Activated T-cell treated with anti-CD3 and anti-CD28 coated beads, Interleukin-2, amount 50 U/mL, for 72 hours (primary cell): ENCODE results near the gene GLB1L2. TPM values are rescaled to one million over a fixed set of nuclear protein-coding genes. Genes with fewer than 3 reads are reported as not detected.
A peak's percentile ranks its signal among the peaks of the same experiment; 100 is the strongest.

ENCODE experiments used
- ATAC-seq, 2 donors: fragments of 150-1000 bp; cut with Tn5 transposase; replicated peaks in 1 of 2; 2 replicates each; pipeline ENCODE4 v1.10.0; 2021; ENCODE audit warnings: moderate library complexity in 2 of 2, mild to moderate bottlenecking in 1 of 2
- DNase-seq, 2 donors: peaks; one replicate each; pipeline ENCODE4 v3.0.0; 2021 to 2022; ENCODE audit warnings: mixed read lengths in 1 of 2
- H3K27ac Mint-ChIP-seq: one replicate; pipeline ENCODE4 v1.8.0; 2022; ENCODE audit warnings: mild to moderate bottlenecking, moderate library complexity, mixed read lengths
- H3K27me3 Mint-ChIP-seq: one replicate; pipeline ENCODE4 v1.8.0; 2022; ENCODE audit warnings: low read depth, mixed read lengths
- H3K36me3 Mint-ChIP-seq, 2 donors: one replicate each; pipeline ENCODE4 v1.8.0; 2022; ENCODE audit warnings: mixed read lengths in 2 of 2, mild to moderate bottlenecking in 1 of 2; ENCODE audit not compliant: insufficient read depth in 2 of 2
- H3K4me1 Mint-ChIP-seq: one replicate; pipeline ENCODE4 v1.8.0; 2022; ENCODE audit warnings: low read depth, mixed read lengths
- H3K4me3 Mint-ChIP-seq, 2 donors: one replicate each; pipeline ENCODE4 v1.8.0; 2022; ENCODE audit warnings: mild to moderate bottlenecking in 2 of 2, mixed read lengths in 2 of 2, moderate library complexity in 2 of 2
- H3K9me3 Mint-ChIP-seq, 2 donors: one replicate each; pipeline ENCODE4 v1.8.0; 2022; ENCODE audit warnings: mixed read lengths in 2 of 2
- total RNA-seq, 2 donors: library from RNA; stranded (reverse); gene quantifications; one replicate each; pipeline ENCODE4 v1.2.3, GENCODE V29; 2022

The GLB1L2 gene
- total RNA-seq, 2 donors from 2014 or later, result 1.1 to 2.4 TPM

DNA sequence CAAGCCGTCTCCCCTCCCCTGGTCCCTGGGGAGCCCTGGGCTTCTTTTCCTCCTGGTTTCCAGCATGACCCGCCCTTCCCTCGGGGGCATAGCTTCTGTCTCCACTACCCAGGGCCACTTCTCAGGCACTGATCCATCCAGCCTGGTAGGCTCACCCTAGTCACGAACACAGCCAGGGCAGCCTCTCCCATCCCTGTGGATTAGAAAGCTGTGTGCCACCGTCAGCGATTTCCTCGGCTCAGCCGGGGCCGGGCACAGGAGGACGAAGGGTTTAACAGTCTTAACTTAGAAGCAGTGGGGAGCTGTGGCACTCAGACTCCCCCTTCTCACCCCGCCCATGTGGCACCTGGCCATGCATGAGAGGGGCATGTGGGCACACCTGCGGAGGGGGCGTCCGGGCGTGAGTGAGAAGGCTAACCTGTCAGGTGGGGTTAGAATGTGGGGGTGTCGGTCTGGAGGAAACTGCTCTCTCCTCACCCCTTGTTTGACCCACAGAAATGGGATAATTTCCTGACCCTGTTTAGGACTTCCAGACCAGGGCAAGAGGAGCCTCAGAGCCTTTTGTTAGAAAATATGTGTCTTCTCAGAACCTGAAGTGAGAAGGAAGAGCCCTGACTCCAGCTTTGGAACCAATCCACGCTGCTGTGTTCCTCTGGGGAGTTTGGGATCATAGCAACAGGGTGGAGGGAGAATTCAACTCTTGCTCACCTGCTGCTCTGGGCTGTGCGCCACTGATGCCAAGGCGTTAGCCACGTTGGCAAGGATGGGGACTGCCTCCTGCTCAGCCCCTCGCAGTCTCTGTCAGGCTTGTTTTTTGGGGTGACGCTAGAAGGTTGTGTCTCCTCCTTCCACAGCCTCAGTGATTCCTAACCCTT is 14.6 kb downstream of the GLB1L2 start:
- Mint-ChIP-seq H3K4me1 (peaks cover 5% of the 10 kb centered on the region), H3K27me3 (no peaks in the 10 kb centered on the region), H3K9me3 (no peaks in the 10 kb centered on the region), H3K36me3 (no peaks in the 10 kb centered on the region), H3K27ac (no peak overlapping the region), H3K4me3 (no peak overlapping the region)
- no peak for ATAC-seq
- DNase-seq, result no peak

DNA sequence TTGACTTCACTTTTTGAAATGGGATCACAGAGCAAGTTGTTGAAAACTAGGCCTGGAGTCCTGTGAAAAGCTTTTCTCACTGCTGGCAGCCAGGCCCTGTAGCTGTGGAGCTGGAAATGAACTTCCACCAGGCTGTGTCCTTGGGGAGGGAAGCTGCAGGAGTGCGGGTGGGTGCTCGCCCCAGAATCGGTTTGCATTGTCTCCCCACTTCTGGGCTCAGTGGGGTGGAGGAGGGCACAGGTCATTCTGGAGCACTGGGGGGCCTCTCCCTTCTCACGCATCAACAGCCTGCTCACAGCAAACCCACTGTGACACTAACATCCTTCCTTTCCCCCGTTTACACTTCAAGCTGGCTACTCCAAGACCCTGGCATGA is 15.2 kb downstream of the GLB1L2 start:
- no peaks in the 10 kb centered on the region for H3K9me3 Mint-ChIP-seq
- DNase-seq (no peak), ATAC-seq (no peak)
- H3K4me3 Mint-ChIP-seq, result no peak overlapping the region
- peaks cover 5% of the 10 kb centered on the region for H3K4me1 Mint-ChIP-seq
- H3K36me3 Mint-ChIP-seq, result no peaks in the 10 kb centered on the region
- no peak overlapping the region for H3K27ac Mint-ChIP-seq
- H3K27me3 Mint-ChIP-seq, result no peaks in the 10 kb centered on the region

DNA sequence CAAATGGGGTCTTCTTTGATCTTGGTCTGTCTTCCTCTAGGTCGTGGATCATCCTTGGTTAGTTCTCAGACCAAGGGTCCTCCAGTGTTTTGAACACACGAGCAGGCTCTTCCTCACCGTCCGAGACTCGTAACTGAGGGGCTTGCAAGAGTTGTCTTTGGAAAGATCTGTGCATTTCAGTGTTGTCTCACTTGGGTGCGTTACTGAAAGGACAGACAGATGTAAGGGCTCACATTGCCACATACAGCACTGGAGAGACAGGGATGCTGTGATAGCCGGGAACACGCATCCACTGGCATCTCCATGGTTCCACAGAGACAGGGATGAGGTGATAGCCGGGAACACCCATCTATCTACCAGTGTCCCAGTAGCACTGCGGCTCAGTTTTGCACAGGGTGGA is 15.7 kb downstream of the GLB1L2 start:
- Mint-ChIP-seq H3K27ac (no peak overlapping the region), H3K27me3 (no peaks in the 10 kb centered on the region), H3K4me1 (peaks cover 5% of the 10 kb centered on the region), H3K9me3 (no peaks in the 10 kb centered on the region), H3K36me3 (no peaks in the 10 kb centered on the region), H3K4me3 (no peak overlapping the region)
- DNase-seq (no peak), ATAC-seq (no peak)

DNA sequence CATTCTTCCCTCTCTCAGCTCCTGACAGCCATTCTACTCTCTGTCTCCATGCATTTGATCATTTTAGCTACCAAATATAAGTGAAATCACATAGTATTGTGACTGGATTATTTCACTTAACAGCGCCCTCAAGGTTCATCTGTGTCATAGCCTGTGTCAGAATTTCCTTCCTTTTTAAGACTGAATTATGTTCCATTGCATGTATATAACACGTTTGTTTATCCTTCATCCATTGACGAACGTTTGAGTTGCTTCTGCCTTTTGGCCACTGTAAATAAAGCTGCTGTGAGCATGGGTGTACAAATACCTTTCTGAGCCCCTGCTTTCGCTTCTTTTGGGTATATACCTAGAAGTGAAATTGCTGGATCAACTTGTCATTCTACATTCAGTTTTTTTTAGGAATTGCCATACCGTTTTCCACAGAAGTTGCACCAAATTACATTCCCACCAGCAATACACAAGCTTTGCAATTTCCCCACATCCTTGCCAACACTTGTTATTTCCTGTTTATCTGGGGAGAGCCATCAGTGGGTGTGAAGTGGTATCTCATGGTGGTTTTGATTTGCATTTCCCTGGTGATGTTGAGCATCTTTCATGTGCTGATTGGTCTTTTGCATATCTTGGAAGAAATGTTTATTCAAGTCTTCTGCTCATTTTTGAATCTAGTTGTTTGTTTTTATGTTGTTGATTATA is 17.5 kb downstream of the GLB1L2 start:
- peaks cover 5% of the 10 kb centered on the region for H3K4me1 Mint-ChIP-seq
- peak in 1 of 2 donors; percentile 58 for ATAC-seq
- H3K27me3 Mint-ChIP-seq, result no peaks in the 10 kb centered on the region
- peak overlapping the region; percentile 31 for H3K27ac Mint-ChIP-seq
- no peaks in the 10 kb centered on the region for H3K9me3 Mint-ChIP-seq
- peak overlapping the region in 1 of 2 donors; percentile 14 for H3K4me3 Mint-ChIP-seq
- DNase-seq, result no peak
- H3K36me3 Mint-ChIP-seq, result no peaks in the 10 kb centered on the region

DNA sequence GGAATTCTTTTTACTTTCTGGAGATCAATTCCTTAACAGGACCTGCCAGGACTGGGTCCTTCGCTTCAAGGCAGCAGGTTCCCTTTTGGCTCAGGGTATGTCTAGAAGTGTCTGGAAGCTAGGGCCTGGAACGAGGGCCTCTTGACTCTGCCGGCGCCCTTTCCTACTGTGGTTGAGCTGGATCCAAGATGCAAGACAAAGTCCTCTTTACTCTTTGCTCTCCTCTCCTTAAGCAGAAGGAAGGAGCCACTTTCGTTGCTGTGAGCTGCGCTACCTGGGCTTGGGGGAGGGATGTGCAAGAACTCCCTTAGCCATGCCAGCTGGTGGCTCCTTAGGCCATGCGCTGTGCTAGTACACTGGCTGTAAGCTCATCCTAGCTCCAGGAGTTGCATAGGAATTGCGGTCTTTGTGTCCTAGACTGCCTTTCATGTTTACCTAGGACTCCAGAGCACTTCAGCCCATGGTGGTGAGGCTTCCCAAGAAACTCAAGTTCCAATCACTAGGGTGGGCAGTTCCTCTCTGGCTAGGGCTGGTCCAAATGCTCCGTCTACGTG is 18.1 kb downstream of the GLB1L2 start:
- no peak overlapping the region for H3K27ac Mint-ChIP-seq
- peak in 1 of 2 donors; percentile 19 for ATAC-seq
- peaks cover 5% of the 10 kb centered on the region for H3K4me1 Mint-ChIP-seq
- DNase-seq, result no peak
- no peaks in the 10 kb centered on the region for H3K36me3 Mint-ChIP-seq
- H3K27me3 Mint-ChIP-seq, result no peaks in the 10 kb centered on the region
- H3K9me3 Mint-ChIP-seq, result no peaks in the 10 kb centered on the region
- peak overlapping the region in 1 of 2 donors; percentile 14 for H3K4me3 Mint-ChIP-seq

DNA sequence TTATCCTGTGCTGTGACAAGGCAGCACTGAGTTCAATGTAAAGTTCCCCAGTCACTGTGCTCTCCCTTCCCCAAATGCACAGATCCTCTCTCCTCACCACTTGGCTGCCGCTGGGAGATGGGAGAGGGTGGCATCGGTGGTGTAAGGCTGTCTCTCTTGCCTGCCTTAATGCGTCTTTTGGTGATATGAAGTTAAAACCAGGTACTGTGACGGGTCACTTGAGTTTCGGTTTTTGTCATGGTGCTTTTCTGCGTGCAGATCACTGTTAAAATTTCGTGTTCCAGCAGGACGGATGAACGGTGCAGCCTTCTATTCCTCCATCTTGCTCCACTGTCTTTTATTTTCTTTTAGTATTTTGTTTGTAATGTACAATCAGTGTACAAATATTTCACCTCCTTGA is 18.6 kb downstream of the GLB1L2 start:
- Mint-ChIP-seq H3K27ac (no peak overlapping the region), H3K36me3 (no peaks in the 10 kb centered on the region)
- peak in 1 of 2 donors; percentile 7 for ATAC-seq

DNA sequence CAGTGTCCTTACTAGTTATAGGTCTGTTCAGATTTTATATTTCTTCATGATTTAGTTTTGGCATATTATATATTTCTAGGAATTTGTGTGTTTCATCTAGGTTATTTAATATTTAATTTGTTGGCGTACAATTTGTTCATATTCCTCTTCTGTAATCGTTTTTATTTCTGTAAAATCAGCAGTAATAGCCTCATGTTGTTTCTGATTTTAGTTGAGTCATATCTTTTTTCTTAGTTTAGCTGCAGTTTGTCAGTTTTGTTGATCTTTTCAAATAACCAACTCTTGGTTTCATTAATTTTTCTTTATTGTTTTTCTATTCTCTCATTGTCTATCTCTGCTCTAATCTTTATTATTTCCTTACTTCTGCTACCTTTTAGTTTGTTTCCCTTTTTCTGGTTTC is 20.3 kb downstream of the GLB1L2 start:
- no peak overlapping the region for H3K27ac Mint-ChIP-seq
- H3K4me1 Mint-ChIP-seq, result peaks cover 5% of the 10 kb centered on the region
- no peaks in the 10 kb centered on the region for H3K36me3 Mint-ChIP-seq
- H3K9me3 Mint-ChIP-seq, result no peaks in the 10 kb centered on the region
- DNase-seq (no peak), ATAC-seq (no peak)
- H3K4me3 Mint-ChIP-seq, result no peak overlapping the region
- H3K27me3 Mint-ChIP-seq, result no peaks in the 10 kb centered on the region

More for the DNA sequence above, 18.6 kb downstream of the GLB1L2 start:
- H3K4me1 Mint-ChIP-seq, result peaks cover 5% of the 10 kb centered on the region
- no peaks in the 10 kb centered on the region for H3K9me3 Mint-ChIP-seq
- no peaks in the 10 kb centered on the region for H3K27me3 Mint-ChIP-seq
- peak overlapping the region in 1 of 2 donors; percentile 35 for H3K4me3 Mint-ChIP-seq
- no peak for DNase-seq

DNA sequence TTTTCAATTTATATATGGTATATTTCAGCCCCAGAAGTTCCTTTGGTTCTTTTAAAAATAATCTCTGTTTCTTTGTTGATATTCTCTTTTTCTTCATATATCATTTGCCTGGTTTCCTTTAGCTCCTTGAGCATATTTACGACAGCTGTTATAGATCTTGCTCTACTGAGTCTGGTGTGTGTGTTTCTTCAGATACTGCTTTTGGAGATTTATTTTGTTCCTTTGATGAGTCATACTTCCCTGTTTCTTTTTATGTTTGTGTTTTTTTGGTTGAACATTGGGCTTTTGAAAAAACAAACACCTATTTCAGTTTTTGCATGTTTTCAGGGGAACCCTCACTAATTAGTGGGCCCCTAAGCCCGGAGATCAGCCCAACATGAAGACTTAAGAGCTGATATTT is 23.3 kb downstream of the GLB1L2 start:
- Mint-ChIP-seq H3K4me1 (peaks cover 3% of the 10 kb centered on the region), H3K27me3 (no peaks in the 10 kb centered on the region), H3K9me3 (no peaks in the 10 kb centered on the region), H3K36me3 (no peaks in the 10 kb centered on the region), H3K27ac (peak overlapping the region; percentile 68), H3K4me3 (no peak overlapping the region)
- DNase-seq (no peak), ATAC-seq (no peak)

DNA sequence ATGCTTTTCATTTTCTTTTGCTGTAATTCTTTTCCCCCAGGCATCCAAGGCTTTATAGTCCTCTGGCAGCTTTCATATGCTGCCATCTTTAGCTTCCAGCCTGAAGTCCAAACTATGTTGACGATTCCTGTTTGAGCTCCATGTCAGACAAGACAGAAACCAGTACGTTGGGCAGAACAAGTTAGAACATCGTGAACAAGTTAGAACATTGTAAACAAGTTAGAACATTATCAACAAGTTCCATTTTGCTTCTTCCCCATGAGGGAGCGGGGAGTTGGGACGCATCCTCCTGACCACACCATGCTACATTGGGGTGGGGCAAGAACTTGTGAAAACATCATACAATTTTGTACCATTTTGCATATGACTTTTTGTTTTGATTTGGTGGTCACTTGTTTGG is 23.9 kb downstream of the GLB1L2 start:
- Mint-ChIP-seq H3K4me1 (peaks cover 5% of the 10 kb centered on the region), H3K27me3 (no peaks in the 10 kb centered on the region), H3K36me3 (no peaks in the 10 kb centered on the region), H3K4me3 (no peak overlapping the region), H3K9me3 (no peaks in the 10 kb centered on the region), H3K27ac (no peak overlapping the region)
- ATAC-seq (no peak), DNase-seq (no peak)

DNA sequence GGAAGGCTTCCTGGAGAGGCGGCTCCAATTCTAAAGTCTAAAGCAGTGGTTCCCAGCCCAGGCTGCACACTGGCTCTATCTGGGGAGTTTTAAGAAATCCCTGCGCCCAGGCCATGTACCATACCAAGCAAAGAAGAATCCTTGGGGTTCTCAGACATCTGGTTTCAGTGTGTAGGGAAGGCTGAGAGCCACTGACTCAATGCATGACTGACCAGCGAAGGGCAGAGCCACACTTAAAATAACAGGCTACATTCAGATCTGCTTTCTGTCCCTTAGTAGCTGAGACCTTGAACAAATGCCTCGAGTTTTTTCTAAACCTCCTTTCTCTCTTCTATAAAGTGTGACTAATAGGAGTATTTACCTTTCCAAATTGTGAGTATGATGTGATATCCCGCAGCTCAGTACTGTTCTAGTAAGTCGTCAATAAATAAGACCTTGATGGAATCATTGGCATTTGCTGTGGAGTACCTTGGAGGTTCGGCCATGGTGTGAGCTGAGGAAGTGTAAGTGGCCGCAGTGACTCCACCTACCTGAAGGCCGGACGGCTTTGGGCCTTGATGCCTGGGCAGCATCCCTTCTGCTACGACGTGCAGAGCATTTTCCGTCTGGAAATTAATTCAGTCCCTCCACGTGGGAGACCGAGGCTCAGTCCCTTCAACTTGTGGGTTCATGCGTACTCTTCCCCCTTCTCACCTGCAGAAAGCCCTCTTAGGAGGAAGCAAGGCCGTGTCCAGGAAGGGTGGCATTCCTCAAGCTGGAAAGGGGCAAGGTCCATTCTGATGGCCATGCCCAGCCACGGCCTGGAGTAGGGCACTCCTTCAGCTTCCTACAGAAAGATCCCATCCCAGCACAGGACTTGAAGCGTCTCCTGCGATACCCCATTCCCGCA is 25.1 kb downstream of the GLB1L2 start:
- ATAC-seq, result no peak
- no peaks in the 10 kb centered on the region for H3K27me3 Mint-ChIP-seq
- H3K4me1 Mint-ChIP-seq, result peaks cover 7% of the 10 kb centered on the region
- H3K9me3 Mint-ChIP-seq, result no peaks in the 10 kb centered on the region
- no peak for DNase-seq
- no peaks in the 10 kb centered on the region for H3K36me3 Mint-ChIP-seq
- no peak overlapping the region for H3K27ac Mint-ChIP-seq
- no peak overlapping the region for H3K4me3 Mint-ChIP-seq

DNA sequence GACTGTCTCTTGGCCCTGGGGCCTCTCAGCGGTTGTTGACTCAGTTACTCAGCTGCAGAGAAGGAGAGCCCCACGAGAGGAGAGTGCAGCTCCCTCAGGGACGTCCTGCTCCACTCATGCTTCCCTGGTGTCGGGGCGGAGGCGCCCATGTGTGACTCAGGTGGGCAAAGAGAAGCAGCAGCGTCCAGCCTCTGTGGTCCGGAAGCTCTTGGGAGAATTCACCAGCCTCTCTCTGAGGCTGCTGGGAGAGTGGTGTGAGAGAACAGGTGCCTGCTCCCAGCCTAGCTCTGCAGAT is 25.7 kb downstream of the GLB1L2 start:
- Mint-ChIP-seq H3K27ac (no peak overlapping the region), H3K4me3 (no peak overlapping the region), H3K27me3 (no peaks in the 10 kb centered on the region), H3K4me1 (peaks cover 10% of the 10 kb centered on the region), H3K9me3 (no peaks in the 10 kb centered on the region), H3K36me3 (no peaks in the 10 kb centered on the region)
- ATAC-seq (no peak), DNase-seq (no peak)

DNA sequence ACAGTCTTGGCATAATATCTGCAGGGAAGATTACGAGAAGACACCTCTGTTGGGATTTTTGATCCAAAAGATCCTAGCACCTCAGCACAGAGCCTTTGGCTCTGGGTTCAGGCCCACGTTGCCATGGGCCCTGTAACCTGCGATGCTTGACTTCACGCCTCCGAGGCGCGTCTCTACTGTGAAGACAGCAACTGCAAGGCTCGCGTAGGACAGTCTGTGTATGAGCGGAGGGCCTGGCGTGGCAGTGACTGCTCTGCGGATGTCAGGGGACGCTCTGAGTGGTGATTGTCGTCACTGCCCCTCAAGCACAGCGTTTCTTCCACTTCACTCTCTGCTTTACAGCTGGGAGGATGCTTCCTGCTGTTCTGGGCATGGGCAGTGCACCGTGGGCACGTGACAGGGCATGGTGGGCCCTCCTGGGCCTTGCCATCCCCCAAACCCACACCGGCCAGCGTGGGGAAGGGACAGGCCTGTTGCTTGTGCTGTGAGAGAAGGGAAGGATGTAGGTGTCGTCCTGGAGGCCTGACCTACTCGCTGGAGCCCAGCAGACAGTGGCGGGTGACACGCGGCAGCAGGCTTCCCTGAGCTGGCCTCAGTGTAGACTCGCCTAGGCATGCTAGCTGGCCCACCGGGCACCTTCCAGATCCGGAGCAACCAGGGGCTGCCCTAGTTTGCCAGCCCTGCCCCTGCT is 26.5 kb downstream of the GLB1L2 start:
- H3K27me3 Mint-ChIP-seq, result no peaks in the 10 kb centered on the region
- H3K9me3 Mint-ChIP-seq, result no peaks in the 10 kb centered on the region
- DNase-seq (no peak), ATAC-seq (no peak)
- no peak overlapping the region for H3K27ac Mint-ChIP-seq
- H3K4me1 Mint-ChIP-seq, result peaks cover 10% of the 10 kb centered on the region
- H3K4me3 Mint-ChIP-seq, result no peak overlapping the region
- H3K36me3 Mint-ChIP-seq, result no peaks in the 10 kb centered on the region
